Brain microvascular endothelial cell (primary cell): ENCODE measurements around the gene SEMA5A.

Experiments
- DNase-seq: peaks from one replicate; pipeline ENCODE4 v3.0.0-alpha.2; 2020
- H3K27ac ChIP-seq: fragments of 250-450 bp; sonication (Bioruptor Pico); 2 replicates; pipeline ENCODE4 v1.5.1; 2020; ENCODE audit warnings: mild to moderate bottlenecking, moderate library complexity
- H3K27me3 ChIP-seq: fragments of 250-450 bp; sonication (Bioruptor Pico); replicated peaks from 2 replicates; pipeline ENCODE4 v1.5.1; 2020; ENCODE audit warnings: mild to moderate bottlenecking
- H3K36me3 ChIP-seq: fragments of 250-450 bp; sonication (Bioruptor Pico); replicated peaks from 2 replicates; pipeline ENCODE4 v1.5.1; 2020; ENCODE audit warnings: mild to moderate bottlenecking
- H3K4me3 ChIP-seq: 2 replicates; pipeline ENCODE4 v1.5.1; 2011; ENCODE audit warnings: low read depth, mild to moderate bottlenecking, control low read depth, low read length, moderate library complexity
- CTCF ChIP-seq: IDR thresholded peaks from 2 replicates; pipeline ENCODE4 v1.5.1; 2011; ENCODE audit warnings: low read depth, mild to moderate bottlenecking, moderate library complexity, low read length, control low read depth, inconsistent platforms; ENCODE audit errors: missing control alignments
- in situ Hi-C: cut with HindIII; loops from 2 replicates; pipeline ENCODE4 v1.10.0; 2017; ENCODE audit warnings: low sequenced_read_pairs, low pct_ligation_motif_present

SEMA5A gene

DNA sequence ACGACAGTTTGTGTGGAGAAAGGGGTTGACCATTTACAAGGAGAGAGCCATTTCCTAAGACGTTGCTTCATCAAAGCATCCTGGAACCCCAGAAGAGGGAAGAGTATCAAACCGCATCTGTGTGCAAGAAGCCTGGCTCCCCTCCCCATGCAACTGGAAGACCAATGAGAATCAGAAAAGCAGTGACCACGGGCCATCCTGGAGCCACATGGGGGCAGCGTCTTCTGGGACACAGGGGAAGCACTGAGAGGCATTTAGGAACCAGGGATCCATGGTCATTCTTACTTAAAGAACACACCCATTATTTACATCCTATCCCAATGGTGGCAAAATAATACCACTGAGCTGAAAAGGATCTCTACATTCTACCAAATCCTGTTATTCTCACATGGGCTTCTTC lies 29.3 kb downstream of the SEMA5A start:
- no peaks in the 10 kb centered on the region for H3K36me3 ChIP-seq
- DNase-seq: no peak
- H3K4me3 ChIP-seq: no peak overlapping the region
- in situ Hi-C loops: no loop called here
- no peak overlapping the region for H3K27ac ChIP-seq
- no peaks in the 10 kb centered on the region for H3K27me3 ChIP-seq
- peak; percentile 43 for TF ChIP-seq CTCF

DNA sequence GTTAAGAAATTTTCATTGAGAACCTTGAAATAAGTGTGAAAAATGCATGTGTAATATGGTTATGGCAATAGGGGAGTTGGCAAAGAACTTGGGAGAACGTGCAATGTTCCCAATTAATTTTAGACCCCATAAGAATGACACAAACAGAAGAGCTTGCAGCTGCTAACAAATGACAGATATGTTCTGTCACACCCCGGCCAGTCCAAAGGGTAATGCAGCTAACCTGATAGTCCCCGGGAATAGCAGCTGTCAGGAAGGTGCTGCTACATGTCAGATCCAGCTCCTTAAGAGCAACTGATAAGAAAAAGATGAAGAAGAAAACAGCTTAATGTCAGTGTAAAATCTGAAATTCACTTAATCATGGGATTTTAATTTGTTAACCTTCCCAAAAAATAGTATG lies 30.4 kb downstream of the SEMA5A start:
- in situ Hi-C loops: no loop called here
- no peaks in the 10 kb centered on the region for H3K27me3 ChIP-seq
- no peaks in the 10 kb centered on the region for H3K36me3 ChIP-seq
- no peak overlapping the region for H3K27ac ChIP-seq
- TF ChIP-seq CTCF: no peak
- no peak for DNase-seq
- no peak overlapping the region for H3K4me3 ChIP-seq

GRCh38 chr5:9514968-9515367 lies 30.9 kb downstream of the SEMA5A start:
- no peak for DNase-seq
- Histone ChIP-seq H3K36me3 (no peaks in the 10 kb centered on the region), H3K27me3 (no peaks in the 10 kb centered on the region), H3K27ac (no peak overlapping the region), H3K4me3 (no peak overlapping the region)
- in situ Hi-C loops: no loop called here
- TF ChIP-seq CTCF: no peak

DNA sequence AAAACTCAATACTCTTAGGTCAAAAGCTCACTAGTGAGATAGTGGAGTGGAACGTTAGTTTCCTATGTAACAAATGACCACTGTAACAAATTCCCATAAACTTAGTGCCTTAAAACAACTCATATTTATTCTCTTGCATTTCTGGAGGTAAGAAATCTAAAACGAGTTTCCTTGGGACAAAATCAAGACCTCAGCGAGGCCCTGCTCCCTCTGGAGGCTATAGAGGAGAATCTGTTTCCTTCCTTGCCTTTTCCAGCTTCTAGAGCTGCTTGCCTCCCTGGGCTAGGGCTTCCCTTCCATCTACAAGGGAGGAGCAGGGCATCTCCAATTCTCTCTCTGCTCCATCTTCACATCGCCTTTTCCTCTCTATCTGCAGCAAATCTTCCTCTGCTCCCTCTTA lies 32.0 kb downstream of the SEMA5A start:
- TF ChIP-seq CTCF: peak; percentile 78
- Histone ChIP-seq H3K27ac (no peak overlapping the region), H3K4me3 (no peak overlapping the region), H3K27me3 (no peaks in the 10 kb centered on the region), H3K36me3 (no peaks in the 10 kb centered on the region)
- peak; percentile 40 for DNase-seq
- in situ Hi-C loops: no loop called here

GRCh38 chr5:9512457-9512856 lies 33.4 kb downstream of the SEMA5A start:
- DNase-seq: no peak
- H3K4me3 ChIP-seq: no peak overlapping the region
- H3K27me3 ChIP-seq: no peaks in the 10 kb centered on the region
- H3K27ac ChIP-seq: no peak overlapping the region
- TF ChIP-seq CTCF: no peak
- in situ Hi-C loops: no loop called here
- H3K36me3 ChIP-seq: no peaks in the 10 kb centered on the region

GRCh38 chr5:9507974-9508373 lies 37.9 kb downstream of the SEMA5A start:
- Histone ChIP-seq H3K36me3 (no peaks in the 10 kb centered on the region), H3K27me3 (no peaks in the 10 kb centered on the region), H3K4me3 (no peak overlapping the region), H3K27ac (no peak overlapping the region)
- no peak for TF ChIP-seq CTCF
- DNase-seq: peak; percentile 59
- in situ Hi-C loops: no loop called here
